ENCODE results near the gene SYNE1. TPM values are rescaled to one million over a fixed set of nuclear protein-coding genes. Genes with fewer than 3 reads are reported as not detected.

SYNE1 gene
- total RNA-seq, 2 experiments from 2014 or later, result 74.6 to 140 TPM

DNA sequence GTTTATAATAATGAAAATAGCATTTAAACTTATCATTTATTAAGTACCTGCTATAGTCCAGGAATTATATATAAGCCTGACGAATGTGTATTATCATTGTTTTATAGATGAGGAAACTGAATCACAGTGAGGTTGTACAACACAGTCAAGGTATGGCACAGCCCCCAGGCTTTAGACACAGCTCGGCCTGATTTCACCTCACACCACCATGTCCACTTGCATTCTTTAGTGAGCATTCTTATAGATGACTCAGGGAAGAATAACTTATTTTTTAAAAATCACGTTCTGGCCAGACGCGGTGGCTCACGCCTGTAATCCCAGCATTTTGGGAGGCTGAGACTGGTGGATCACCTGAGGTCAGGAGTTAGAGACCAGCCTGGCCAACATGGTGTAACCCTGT lies 289.0 kb downstream of the SYNE1 start:
- H3K79me2 ChIP-seq (ENCODE audit: insufficient read depth, low read depth, low read length), result no peaks in the 10 kb centered on the region
- intact Hi-C loops (cut with micrococcal nuclease; ENCODE audit: unreplicated experiment), result no loop called here
- no TSS peak for BruUV-seq (replicated peaks)
- H3K4me1 ChIP-seq (ENCODE audit: insufficient read depth, low read length, poor library complexity, severe bottlenecking), result no peaks in the 10 kb centered on the region
- POLR2A ChIA-PET, result interaction anchor here (0.6 kb wide), 1 partner anchor 227 kb away, joined by 3 read pairs; no protein-coding TSS in a partner anchor
- no peaks in the 10 kb centered on the region for H4K20me1 ChIP-seq (ENCODE audit: insufficient read depth, low read length)
- CTCF ChIA-PET (ENCODE audit: unreplicated experiment), result no interaction called here
- TF ChIP-seq EZH2phosphoT487 (IDR thresholded peaks at IDR 0.05; ENCODE audit: borderline replicate concordance, low read depth, low read length), result no peak
- TF ChIP-seq, protein P1, sequence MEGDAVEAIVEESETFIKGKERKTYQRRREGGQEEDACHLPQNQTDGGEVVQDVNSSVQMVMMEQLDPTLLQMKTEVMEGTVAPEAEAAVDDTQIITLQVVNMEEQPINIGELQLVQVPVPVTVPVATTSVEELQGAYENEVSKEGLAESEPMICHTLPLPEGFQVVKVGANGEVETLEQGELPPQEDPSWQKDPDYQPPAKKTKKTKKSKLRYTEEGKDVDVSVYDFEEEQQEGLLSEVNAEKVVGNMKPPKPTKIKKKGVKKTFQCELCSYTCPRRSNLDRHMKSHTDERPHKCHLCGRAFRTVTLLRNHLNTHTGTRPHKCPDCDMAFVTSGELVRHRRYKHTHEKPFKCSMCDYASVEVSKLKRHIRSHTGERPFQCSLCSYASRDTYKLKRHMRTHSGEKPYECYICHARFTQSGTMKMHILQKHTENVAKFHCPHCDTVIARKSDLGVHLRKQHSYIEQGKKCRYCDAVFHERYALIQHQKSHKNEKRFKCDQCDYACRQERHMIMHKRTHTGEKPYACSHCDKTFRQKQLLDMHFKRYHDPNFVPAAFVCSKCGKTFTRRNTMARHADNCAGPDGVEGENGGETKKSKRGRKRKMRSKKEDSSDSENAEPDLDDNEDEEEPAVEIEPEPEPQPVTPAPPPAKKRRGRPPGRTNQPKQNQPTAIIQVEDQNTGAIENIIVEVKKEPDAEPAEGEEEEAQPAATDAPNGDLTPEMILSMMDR (conservative IDR thresholded peaks at IDR 0.05; ENCODE audit: low read length), result no peak
- no peak for DNase-seq (ENCODE audit: low spot score)
- H2AFZ ChIP-seq (ENCODE audit: low read length), result no peak overlapping the region
- no peaks in the 10 kb centered on the region for H3K9me2 ChIP-seq (ENCODE audit: insufficient read depth, low read length)
- H3K4me3 ChIP-seq (ENCODE audit: low read depth, low read length, poor library complexity, severe bottlenecking), result no peak overlapping the region
- H3K27ac ChIP-seq (ENCODE audit: low read depth, low read length, poor library complexity, severe bottlenecking), result no peak overlapping the region
- no peaks in the 10 kb centered on the region for H3K9me3 ChIP-seq (ENCODE audit: low read length)
- no peaks in the 10 kb centered on the region for H3K36me3 ChIP-seq (ENCODE audit: insufficient read depth, low read length)
- H3K4me2 ChIP-seq (ENCODE audit: low read length), result no peak overlapping the region

DNA sequence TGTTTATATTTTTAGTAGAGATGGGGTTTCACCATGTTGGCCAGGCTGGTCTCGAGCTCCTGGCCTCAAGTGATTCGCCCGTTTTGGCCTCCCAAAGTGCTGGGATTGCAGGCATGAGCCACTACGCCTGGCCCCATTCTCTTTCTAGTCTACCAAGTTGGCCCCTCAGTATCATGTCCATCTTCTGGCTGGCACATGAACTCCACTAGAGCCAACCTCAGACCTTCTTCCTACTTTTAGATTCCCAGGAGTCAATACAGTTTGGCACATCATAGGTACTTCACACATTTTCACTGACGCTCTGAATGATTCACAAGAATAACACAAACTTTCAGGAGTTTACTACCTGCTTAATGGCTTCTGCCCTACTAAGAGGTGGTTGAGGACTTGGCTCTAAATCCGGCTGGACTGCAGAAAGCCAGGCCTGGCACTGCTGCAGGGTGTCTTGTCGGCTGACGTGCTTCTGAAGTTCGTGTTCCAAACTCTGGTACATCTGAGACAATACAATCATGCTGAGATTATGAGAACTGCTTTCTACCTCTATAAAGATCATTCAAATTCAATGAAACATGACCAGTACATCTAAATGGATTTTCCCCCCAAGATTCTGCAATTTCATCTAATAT lies 293.3 kb downstream of the SYNE1 start:
- no peak overlapping the region for H3K4me3 ChIP-seq (ENCODE audit: low read depth, low read length, poor library complexity, severe bottlenecking)
- H3K4me2 ChIP-seq (ENCODE audit: low read length), result no peak overlapping the region
- H3K9me3 ChIP-seq (ENCODE audit: low read length), result no peaks in the 10 kb centered on the region
- ChIA-PET CTCF (ENCODE audit: unreplicated experiment) (interaction anchor here (0.6 kb wide), 1 partner anchor 1606 kb away, joined by 3 read pairs; no protein-coding TSS in a partner anchor), POLR2A (no interaction called here)
- no peak overlapping the region for H3K27ac ChIP-seq (ENCODE audit: low read depth, low read length, poor library complexity, severe bottlenecking)
- DNase-seq (ENCODE audit: low spot score), result no peak
- H3K36me3 ChIP-seq (ENCODE audit: insufficient read depth, low read length), result no peaks in the 10 kb centered on the region
- H4K20me1 ChIP-seq (ENCODE audit: insufficient read depth, low read length), result no peaks in the 10 kb centered on the region
- H3K9me2 ChIP-seq (ENCODE audit: insufficient read depth, low read length), result no peaks in the 10 kb centered on the region
- H3K79me2 ChIP-seq (ENCODE audit: insufficient read depth, low read depth, low read length), result no peaks in the 10 kb centered on the region
- TF ChIP-seq, protein P1 (conservative IDR thresholded peaks at IDR 0.05; ENCODE audit: low read length), result no peak
- TF ChIP-seq EZH2phosphoT487 (IDR thresholded peaks at IDR 0.05; ENCODE audit: borderline replicate concordance, low read depth, low read length), result no peak
- no peaks in the 10 kb centered on the region for H3K4me1 ChIP-seq (ENCODE audit: insufficient read depth, low read length, poor library complexity, severe bottlenecking)
- BruUV-seq (replicated peaks), result no TSS peak
- intact Hi-C loops (cut with micrococcal nuclease; ENCODE audit: unreplicated experiment), result no loop called here
- no peak overlapping the region for H2AFZ ChIP-seq (ENCODE audit: low read length)

DNA sequence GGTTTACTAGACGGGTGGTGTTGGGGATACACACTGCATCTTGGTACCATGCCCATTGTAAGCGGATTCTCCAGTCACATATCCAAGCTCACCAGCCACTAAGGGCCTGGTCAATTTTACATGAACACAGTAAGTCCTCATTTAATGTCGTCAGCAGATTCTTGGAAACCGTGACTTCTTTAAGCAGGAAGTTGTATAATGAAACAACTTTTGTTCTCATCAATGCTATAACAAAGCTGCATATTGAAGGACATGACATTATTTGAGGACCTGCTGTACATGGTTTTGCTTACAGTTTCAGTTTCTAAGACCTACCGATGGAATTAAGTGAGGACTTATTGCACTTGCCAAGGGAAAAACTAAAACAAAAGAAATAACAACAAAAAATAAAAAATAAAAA lies 295.6 kb downstream of the SYNE1 start:
- H4K20me1 ChIP-seq (ENCODE audit: insufficient read depth, low read length), result no peaks in the 10 kb centered on the region
- no peak overlapping the region for H3K27ac ChIP-seq (ENCODE audit: low read depth, low read length, poor library complexity, severe bottlenecking)
- POLR2A ChIA-PET, result no interaction called here
- no peak overlapping the region for H3K4me3 ChIP-seq (ENCODE audit: low read depth, low read length, poor library complexity, severe bottlenecking)
- CTCF ChIA-PET (ENCODE audit: unreplicated experiment), result no interaction called here
- BruUV-seq (replicated peaks), result no TSS peak
- H3K4me2 ChIP-seq (ENCODE audit: low read length), result no peak overlapping the region
- H3K79me2 ChIP-seq (ENCODE audit: insufficient read depth, low read depth, low read length), result no peaks in the 10 kb centered on the region
- no peaks in the 10 kb centered on the region for H3K36me3 ChIP-seq (ENCODE audit: insufficient read depth, low read length)
- no peaks in the 10 kb centered on the region for H3K4me1 ChIP-seq (ENCODE audit: insufficient read depth, low read length, poor library complexity, severe bottlenecking)
- DNase-seq (ENCODE audit: low spot score), result no peak
- no peaks in the 10 kb centered on the region for H3K9me2 ChIP-seq (ENCODE audit: insufficient read depth, low read length)
- no peak overlapping the region for H2AFZ ChIP-seq (ENCODE audit: low read length)
- TF ChIP-seq EZH2phosphoT487 (IDR thresholded peaks at IDR 0.05; ENCODE audit: borderline replicate concordance, low read depth, low read length), result no peak
- TF ChIP-seq, protein P1 (conservative IDR thresholded peaks at IDR 0.05; ENCODE audit: low read length), result no peak
- H3K9me3 ChIP-seq (ENCODE audit: low read length), result no peaks in the 10 kb centered on the region
- intact Hi-C loops (cut with micrococcal nuclease; ENCODE audit: unreplicated experiment), result no loop called here

Measured in OCI-LY7 (cell line).